Measurements from ENCODE around the gene FADS2.

- TF ChIP-seq RCOR1 (IDR thresholded peaks at IDR 0.05; ENCODE audit: low read depth, low read length) (no peak), SMC3 (IDR thresholded peaks at IDR 0.05) (no peak), POLR2A (IDR thresholded peaks at IDR 0.05; ENCODE audit: low read length) (no peak), HMGXB4 (CRISPR knock-in tag; IDR thresholded peaks at IDR 0.05; ENCODE audit: borderline replicate concordance) (no peak), CTCF (IDR thresholded peaks at IDR 0.05) (no peak), USF2 (IDR thresholded peaks at IDR 0.05) (no peak), ELK1 (IDR thresholded peaks at IDR 0.05; ENCODE audit: low read depth, low read length) (no peak), CEBPB (IDR thresholded peaks at IDR 0.05) (no peak), NR3C1 (IDR thresholded peaks at IDR 0.05) (no peak)
These were observed 88.7 kb downstream of the FADS2 start for GRCh38 chr11:61916737-61917333.

All from A549 (cell line).